Testis (tissue), 2 donors: ENCODE data around the gene PPP1R1A.

ENCODE experiments used
- POLR2A ChIP-seq: fragments of 450-650 bp; IDR thresholded peaks from one replicate; pipeline ENCODE4 v1.6.1; 2017; ENCODE audit warnings: antibody characterized with exemption, mild to moderate bottlenecking, moderate library complexity
- TF ChIP-seq, protein P1 (sequence below), 3 experiments: fragments of 450-650 bp in 2 of 3; fragments of 200-600 bp in 1 of 3; sonication (generic) in 1 of 3; IDR thresholded peaks; one replicate each; pipeline ENCODE4 v1.5.1; 2016 to 2019; ENCODE audit warnings: antibody characterized with exemption in 3 of 3, mild to moderate bottlenecking in 2 of 3, moderate library complexity in 1 of 3

- TF ChIP-seq, protein P1, sequence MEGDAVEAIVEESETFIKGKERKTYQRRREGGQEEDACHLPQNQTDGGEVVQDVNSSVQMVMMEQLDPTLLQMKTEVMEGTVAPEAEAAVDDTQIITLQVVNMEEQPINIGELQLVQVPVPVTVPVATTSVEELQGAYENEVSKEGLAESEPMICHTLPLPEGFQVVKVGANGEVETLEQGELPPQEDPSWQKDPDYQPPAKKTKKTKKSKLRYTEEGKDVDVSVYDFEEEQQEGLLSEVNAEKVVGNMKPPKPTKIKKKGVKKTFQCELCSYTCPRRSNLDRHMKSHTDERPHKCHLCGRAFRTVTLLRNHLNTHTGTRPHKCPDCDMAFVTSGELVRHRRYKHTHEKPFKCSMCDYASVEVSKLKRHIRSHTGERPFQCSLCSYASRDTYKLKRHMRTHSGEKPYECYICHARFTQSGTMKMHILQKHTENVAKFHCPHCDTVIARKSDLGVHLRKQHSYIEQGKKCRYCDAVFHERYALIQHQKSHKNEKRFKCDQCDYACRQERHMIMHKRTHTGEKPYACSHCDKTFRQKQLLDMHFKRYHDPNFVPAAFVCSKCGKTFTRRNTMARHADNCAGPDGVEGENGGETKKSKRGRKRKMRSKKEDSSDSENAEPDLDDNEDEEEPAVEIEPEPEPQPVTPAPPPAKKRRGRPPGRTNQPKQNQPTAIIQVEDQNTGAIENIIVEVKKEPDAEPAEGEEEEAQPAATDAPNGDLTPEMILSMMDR (IDR thresholded peaks at IDR 0.05): no peak
- no peak for TF ChIP-seq POLR2A
Observed at GRCh38 chr12:54535474-54535873, 53.0 kb downstream of the PPP1R1A start.
